ENCODE results near the gene CSTPP1.
A peak's percentile ranks its signal among the peaks of the same experiment; 100 is the strongest.

CSTPP1 gene

DNA sequence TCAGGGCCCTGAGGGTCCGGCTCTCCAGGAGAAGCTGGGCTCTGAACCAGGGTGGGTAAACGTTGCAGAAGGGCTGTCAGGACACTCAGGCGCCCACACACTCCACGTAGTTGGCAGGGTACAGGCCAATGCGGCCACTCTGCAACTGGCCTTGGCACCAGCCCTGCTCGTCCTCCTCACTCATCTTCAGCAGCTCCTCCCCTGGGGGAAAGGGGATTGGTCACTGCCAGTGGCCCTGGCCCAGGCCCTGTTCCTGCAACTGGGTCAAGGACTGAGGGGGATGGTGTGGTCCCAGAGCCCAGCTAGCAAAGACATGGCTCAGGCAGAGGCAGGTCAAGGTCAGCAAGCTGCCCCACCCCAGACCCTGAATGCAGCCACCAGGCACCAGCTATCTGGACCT is 241.3 kb downstream of the CSTPP1 start:
- peaks cover 23 to 48% of the 10 kb centered on the region in 2 donors for H3K36me3 ChIP-seq (ENCODE audit: control insufficient read depth in 1 of 2, insufficient read depth in 2 of 2, low read length in 2 of 2)
- no peaks in the 10 kb centered on the region for H3K9me3 ChIP-seq (ENCODE audit: control insufficient read depth in 1 of 2, low read length in 2 of 2)
- peaks cover 17 to 35% of the 10 kb centered on the region in 2 donors for H3K4me1 ChIP-seq (ENCODE audit: control insufficient read depth in 1 of 2, insufficient read depth in 2 of 2, low read length in 2 of 2)
- H3K27ac ChIP-seq (ENCODE audit: low read length): peak overlapping the region; percentile 96
- no peaks in the 10 kb centered on the region for H3K27me3 ChIP-seq (ENCODE audit: low read depth, low read length)
- peak overlapping the region; percentile 82 to 100 for H3K4me3 ChIP-seq (ENCODE audit: low read depth in 1 of 2, low read length in 2 of 2)

DNA sequence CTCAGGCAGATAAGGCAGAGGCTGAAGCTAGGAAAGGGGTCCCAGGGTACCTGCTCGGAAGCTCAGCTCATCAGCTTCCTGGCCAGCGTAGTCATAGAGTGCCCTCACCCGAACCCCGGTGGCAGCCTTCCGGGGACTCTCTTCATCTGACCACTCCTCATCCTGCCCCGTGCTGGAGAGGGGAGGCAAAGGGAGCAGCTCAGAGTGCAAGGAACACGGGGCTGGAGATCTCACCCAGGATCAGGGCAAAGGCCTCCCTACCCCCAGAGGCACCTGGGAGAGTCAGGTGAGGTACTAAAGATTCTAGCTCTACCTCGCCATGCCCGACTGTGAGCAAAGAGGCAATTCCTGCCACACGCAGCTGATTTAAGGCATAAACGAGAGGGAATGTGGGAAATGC is 241.8 kb downstream of the CSTPP1 start:
- Histone ChIP-seq H3K27ac (ENCODE audit: low read length) (peak overlapping the region; percentile 96), H3K4me3 (ENCODE audit: low read depth in 1 of 2, low read length in 2 of 2) (no peak overlapping the region), H3K27me3 (ENCODE audit: low read depth, low read length) (no peaks in the 10 kb centered on the region), H3K4me1 (ENCODE audit: control insufficient read depth in 1 of 2, insufficient read depth in 2 of 2, low read length in 2 of 2) (peaks cover 17 to 35% of the 10 kb centered on the region in 2 donors), H3K36me3 (ENCODE audit: control insufficient read depth in 1 of 2, insufficient read depth in 2 of 2, low read length in 2 of 2) (peaks cover 18 to 43% of the 10 kb centered on the region in 2 donors), H3K9me3 (ENCODE audit: control insufficient read depth in 1 of 2, low read length in 2 of 2) (no peaks in the 10 kb centered on the region)

DNA sequence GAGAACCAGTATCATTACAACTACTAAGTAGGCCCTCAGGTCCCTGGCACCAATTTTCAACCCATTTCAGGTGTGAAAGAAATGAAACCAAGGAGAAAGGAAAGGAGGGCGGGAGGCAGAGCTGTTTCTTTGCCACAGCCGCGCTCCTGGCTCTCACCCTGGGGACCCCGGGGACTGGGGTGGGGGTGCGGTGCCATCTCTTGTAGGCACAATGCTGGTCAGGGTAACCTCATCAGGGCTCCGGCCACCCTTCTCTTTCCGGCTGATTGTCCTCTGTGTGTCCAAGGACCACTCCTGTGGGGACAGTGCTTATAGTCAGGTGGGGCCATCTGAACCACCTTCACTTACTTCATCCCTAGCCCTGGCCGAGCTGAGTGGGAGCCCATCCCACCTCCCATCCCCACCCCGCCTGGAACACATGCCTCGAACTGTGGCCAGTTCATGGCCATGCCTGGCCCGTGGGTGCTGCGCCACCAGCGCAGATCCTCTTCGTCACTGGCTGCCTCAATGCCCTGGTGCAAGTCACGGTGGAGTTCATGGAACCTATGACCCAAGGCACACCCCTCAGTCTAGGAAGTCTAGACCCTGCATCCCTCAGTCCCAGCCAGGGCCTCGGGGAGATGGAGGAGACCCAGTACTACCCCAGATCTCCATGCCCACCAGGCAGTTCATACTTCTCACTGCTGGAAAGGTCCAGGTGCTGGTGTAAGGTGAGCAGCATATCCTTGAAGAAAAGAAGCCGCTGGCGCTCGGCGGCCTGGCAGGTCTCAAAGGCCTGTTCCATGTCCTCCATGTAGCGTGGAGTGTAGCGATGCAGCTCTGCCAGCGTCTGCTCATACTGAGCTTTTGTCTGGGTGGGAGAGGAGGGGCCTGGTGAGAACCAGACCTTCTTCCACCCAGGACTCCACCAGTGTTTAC is 242.4 kb downstream of the CSTPP1 start:
- Histone ChIP-seq H3K9me3 (ENCODE audit: control insufficient read depth in 1 of 2, low read length in 2 of 2) (no peaks in the 10 kb centered on the region), H3K4me3 (ENCODE audit: low read depth in 1 of 2, low read length in 2 of 2) (no peak overlapping the region), H3K27me3 (ENCODE audit: low read depth, low read length) (no peaks in the 10 kb centered on the region), H3K27ac (ENCODE audit: low read length) (no peak overlapping the region), H3K4me1 (ENCODE audit: control insufficient read depth in 1 of 2, insufficient read depth in 2 of 2, low read length in 2 of 2) (peaks cover 17 to 38% of the 10 kb centered on the region in 2 donors), H3K36me3 (ENCODE audit: control insufficient read depth in 1 of 2, insufficient read depth in 2 of 2, low read length in 2 of 2) (peaks cover 12 to 37% of the 10 kb centered on the region in 2 donors)

GRCh38 chr11:47179655-47179991 is 243.1 kb downstream of the CSTPP1 start:
- no peak overlapping the region for H3K27ac ChIP-seq (ENCODE audit: low read length)
- peaks cover 11 to 34% of the 10 kb centered on the region in 2 donors for H3K36me3 ChIP-seq (ENCODE audit: control insufficient read depth in 1 of 2, insufficient read depth in 2 of 2, low read length in 2 of 2)
- peaks cover 17 to 44% of the 10 kb centered on the region in 2 donors for H3K4me1 ChIP-seq (ENCODE audit: control insufficient read depth in 1 of 2, insufficient read depth in 2 of 2, low read length in 2 of 2)
- H3K4me3 ChIP-seq (ENCODE audit: low read depth in 1 of 2, low read length in 2 of 2): no peak overlapping the region
- no peaks in the 10 kb centered on the region for H3K9me3 ChIP-seq (ENCODE audit: control insufficient read depth in 1 of 2, low read length in 2 of 2)
- H3K27me3 ChIP-seq (ENCODE audit: low read depth, low read length): no peaks in the 10 kb centered on the region

GRCh38 chr11:47180006-47180787 is 243.6 kb downstream of the CSTPP1 start:
- no peak overlapping the region for H3K27ac ChIP-seq (ENCODE audit: low read length)
- H3K4me3 ChIP-seq (ENCODE audit: low read depth in 1 of 2, low read length in 2 of 2): no peak overlapping the region
- H3K36me3 ChIP-seq (ENCODE audit: control insufficient read depth in 1 of 2, insufficient read depth in 2 of 2, low read length in 2 of 2): peaks cover 5 to 29% of the 10 kb centered on the region in 2 donors
- H3K27me3 ChIP-seq (ENCODE audit: low read depth, low read length): no peaks in the 10 kb centered on the region
- H3K9me3 ChIP-seq (ENCODE audit: control insufficient read depth in 1 of 2, low read length in 2 of 2): no peaks in the 10 kb centered on the region
- H3K4me1 ChIP-seq (ENCODE audit: control insufficient read depth in 1 of 2, insufficient read depth in 2 of 2, low read length in 2 of 2): peaks cover 14 to 44% of the 10 kb centered on the region in 2 donors

DNA sequence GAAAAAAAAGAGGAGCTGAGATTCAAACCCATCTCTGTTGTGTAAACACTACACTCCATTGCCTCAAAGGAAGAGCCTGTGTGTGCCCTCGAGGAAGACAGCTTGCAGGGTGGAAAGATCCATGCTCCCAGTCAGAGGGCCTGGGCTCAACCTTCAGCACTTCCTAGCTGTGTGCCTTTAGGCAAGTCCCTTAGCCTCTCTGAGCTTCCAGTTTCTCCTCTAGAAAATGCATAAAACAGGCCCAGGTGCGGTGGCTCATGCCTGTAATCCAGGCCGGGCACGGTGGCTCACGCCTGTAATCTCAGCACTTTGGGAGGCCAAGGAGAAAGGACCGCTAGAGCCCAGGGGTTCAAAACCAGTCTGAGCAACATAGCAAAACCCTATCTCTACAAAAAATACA is 244.7 kb downstream of the CSTPP1 start:
- Histone ChIP-seq H3K36me3 (ENCODE audit: control insufficient read depth in 1 of 2, insufficient read depth in 2 of 2, low read length in 2 of 2) (peaks cover 4 to 18% of the 10 kb centered on the region in 2 donors), H3K4me1 (ENCODE audit: control insufficient read depth in 1 of 2, insufficient read depth in 2 of 2, low read length in 2 of 2) (peaks cover 6 to 44% of the 10 kb centered on the region in 2 donors), H3K27me3 (ENCODE audit: low read depth, low read length) (no peaks in the 10 kb centered on the region), H3K9me3 (ENCODE audit: control insufficient read depth in 1 of 2, low read length in 2 of 2) (no peaks in the 10 kb centered on the region), H3K27ac (ENCODE audit: low read length) (no peak overlapping the region), H3K4me3 (ENCODE audit: low read depth in 1 of 2, low read length in 2 of 2) (no peak overlapping the region)

DNA sequence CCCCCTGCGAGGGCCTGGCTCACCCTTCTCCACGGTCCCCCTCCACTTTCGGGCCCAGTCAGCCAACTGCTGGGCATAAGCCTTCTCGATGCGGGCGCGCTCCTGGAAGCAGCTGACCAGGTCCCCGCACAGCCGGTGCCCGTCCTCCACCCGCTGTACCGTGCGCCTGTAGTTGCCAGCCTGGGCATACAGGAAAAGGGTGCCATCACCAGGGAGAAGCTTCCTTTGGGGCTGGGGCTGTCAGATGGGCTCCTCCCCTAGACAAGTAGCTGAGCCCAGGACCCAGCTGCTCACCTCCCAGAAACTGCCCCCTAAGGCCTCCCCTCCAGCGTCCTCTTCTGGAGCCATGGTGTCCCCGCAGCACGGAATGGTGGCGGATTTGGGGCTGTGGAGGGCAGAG is 245.8 kb downstream of the CSTPP1 start:
- Histone ChIP-seq H3K27ac (ENCODE audit: low read length) (no peak overlapping the region), H3K27me3 (ENCODE audit: low read depth, low read length) (no peaks in the 10 kb centered on the region), H3K4me1 (ENCODE audit: control insufficient read depth in 1 of 2, insufficient read depth in 2 of 2, low read length in 2 of 2) (peaks cover 6 to 51% of the 10 kb centered on the region in 2 donors), H3K9me3 (ENCODE audit: control insufficient read depth in 1 of 2, low read length in 2 of 2) (no peaks in the 10 kb centered on the region), H3K36me3 (ENCODE audit: control insufficient read depth in 1 of 2, insufficient read depth in 2 of 2, low read length in 2 of 2) (peaks cover 4 to 14% of the 10 kb centered on the region in 2 donors), H3K4me3 (ENCODE audit: low read depth in 1 of 2, low read length in 2 of 2) (no peak overlapping the region)

DNA sequence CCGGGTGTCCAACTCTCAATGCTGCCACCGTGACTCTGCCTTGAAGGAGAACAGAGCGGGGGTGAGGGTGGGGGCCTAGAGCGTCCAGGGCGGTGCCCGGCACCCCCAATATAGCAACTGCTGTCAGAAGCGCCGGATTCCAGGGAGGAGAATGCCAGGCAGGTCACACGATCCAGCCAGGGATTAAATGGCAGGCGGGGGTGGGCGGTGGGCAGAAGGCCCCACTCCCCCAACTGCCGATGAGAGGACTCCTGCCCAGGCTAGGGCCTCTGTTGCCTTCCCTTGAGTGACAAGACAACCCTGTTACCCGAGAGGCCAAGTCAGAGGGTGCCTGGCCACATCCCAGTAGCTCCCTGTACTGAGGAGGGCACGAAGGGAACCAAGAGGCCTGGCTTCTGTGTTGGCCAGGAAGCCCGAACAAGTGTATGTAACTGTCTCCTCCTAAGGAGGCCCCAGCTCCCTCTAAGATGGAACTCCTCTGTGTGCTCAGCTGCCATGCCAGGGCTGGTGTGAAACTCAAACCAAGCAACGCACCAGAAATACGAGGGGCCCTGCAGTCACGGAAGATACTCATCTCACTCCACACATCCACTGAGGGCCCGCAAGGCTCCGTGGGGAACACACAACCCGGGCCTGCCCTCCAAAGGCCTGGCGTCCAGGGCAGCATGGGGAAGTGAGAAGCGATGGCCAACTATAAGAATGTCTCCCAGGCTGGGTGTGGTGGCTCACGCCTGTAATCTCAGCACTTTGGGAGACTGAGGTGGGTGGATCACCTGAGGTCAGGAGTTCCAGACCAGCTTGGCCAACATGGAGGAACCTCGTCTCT is 246.7 kb downstream of the CSTPP1 start:
- Histone ChIP-seq H3K27me3 (ENCODE audit: low read depth, low read length) (no peaks in the 10 kb centered on the region), H3K27ac (ENCODE audit: low read length) (no peak overlapping the region), H3K9me3 (ENCODE audit: control insufficient read depth in 1 of 2, low read length in 2 of 2) (no peaks in the 10 kb centered on the region), H3K4me1 (ENCODE audit: control insufficient read depth in 1 of 2, insufficient read depth in 2 of 2, low read length in 2 of 2) (peaks cover 0 to 47% of the 10 kb centered on the region in 2 donors), H3K4me3 (ENCODE audit: low read depth in 1 of 2, low read length in 2 of 2) (no peak overlapping the region), H3K36me3 (ENCODE audit: control insufficient read depth in 1 of 2, insufficient read depth in 2 of 2, low read length in 2 of 2) (peaks cover 4 to 14% of the 10 kb centered on the region in 2 donors)

GRCh38 chr11:47183969-47184368 is 247.4 kb downstream of the CSTPP1 start:
- Histone ChIP-seq H3K4me3 (ENCODE audit: low read depth in 1 of 2, low read length in 2 of 2) (no peak overlapping the region), H3K36me3 (ENCODE audit: control insufficient read depth in 1 of 2, insufficient read depth in 2 of 2, low read length in 2 of 2) (peaks cover 0 to 14% of the 10 kb centered on the region in 2 donors), H3K4me1 (ENCODE audit: control insufficient read depth in 1 of 2, insufficient read depth in 2 of 2, low read length in 2 of 2) (peaks cover 0 to 45% of the 10 kb centered on the region in 2 donors), H3K9me3 (ENCODE audit: control insufficient read depth in 1 of 2, low read length in 2 of 2) (no peaks in the 10 kb centered on the region), H3K27me3 (ENCODE audit: low read depth, low read length) (no peaks in the 10 kb centered on the region), H3K27ac (ENCODE audit: low read length) (no peak overlapping the region)

DNA sequence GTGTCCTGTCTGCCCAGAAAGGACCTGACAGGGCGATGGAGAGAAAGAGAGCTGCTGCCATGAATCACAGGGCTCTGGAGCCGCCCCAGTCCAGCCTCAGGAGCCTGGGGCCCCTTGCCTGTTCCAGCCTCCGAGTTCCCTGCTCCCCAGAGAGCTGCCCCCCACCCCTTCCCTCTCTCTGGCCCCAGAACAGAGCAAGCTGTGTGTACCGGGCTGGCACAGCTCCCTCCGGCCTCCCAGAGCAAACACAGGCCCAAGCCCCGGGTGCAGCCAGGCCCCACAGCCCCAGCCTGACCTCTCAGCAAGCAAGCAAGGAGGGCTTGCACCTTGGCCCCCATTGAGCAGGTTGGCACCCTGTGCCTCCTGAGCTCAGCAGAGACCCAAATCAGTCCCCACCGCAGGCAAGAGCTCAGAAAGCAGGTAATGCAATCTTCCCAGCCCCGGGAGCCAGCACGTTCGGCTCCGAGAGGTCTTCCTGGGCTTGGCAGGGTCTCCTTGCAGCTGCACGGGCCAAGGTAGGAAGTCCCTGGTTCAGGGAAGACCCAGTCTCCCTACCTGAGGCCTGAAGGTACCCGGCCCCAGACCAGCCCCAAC is 248.2 kb downstream of the CSTPP1 start:
- Histone ChIP-seq H3K36me3 (ENCODE audit: control insufficient read depth in 1 of 2, insufficient read depth in 2 of 2, low read length in 2 of 2) (peaks cover 0 to 6% of the 10 kb centered on the region in 2 donors), H3K9me3 (ENCODE audit: control insufficient read depth in 1 of 2, low read length in 2 of 2) (no peaks in the 10 kb centered on the region), H3K4me1 (ENCODE audit: control insufficient read depth in 1 of 2, insufficient read depth in 2 of 2, low read length in 2 of 2) (peaks cover 0 to 45% of the 10 kb centered on the region in 2 donors), H3K27ac (ENCODE audit: low read length) (no peak overlapping the region), H3K4me3 (ENCODE audit: low read depth in 1 of 2, low read length in 2 of 2) (peak overlapping the region; percentile 48 to 85), H3K27me3 (ENCODE audit: low read depth, low read length) (no peaks in the 10 kb centered on the region)

Measured in muscle layer of duodenum (tissue), 2 donors.